CD4-positive, alpha-beta T cell treated with Interferon alpha-2 for 1 hour (primary cell): ENCODE results near the gene TRANK1.
"Not testable (repeated sequence)": the region's sequence is repeated elsewhere in the genome, so short reads cannot be mapped to it uniquely, and the experiment has no call there.

Experiments
- DNase-seq, 2 donors: peaks; one replicate each; pipeline ENCODE4 v3.0.0-alpha.2; 2020 to 2022

TRANK1 gene

GRCh38 chr3:36891097-36891496, 53.8 kb downstream of the TRANK1 start:
- DNase-seq: not testable (repeated sequence)

- no peak for DNase-seq
These were observed 54.6 kb downstream of the TRANK1 start for GRCh38 chr3:36890261-36890660.

GRCh38 chr3:36881735-36882134, 63.1 kb downstream of the TRANK1 start:
- no peak for DNase-seq

DNA sequence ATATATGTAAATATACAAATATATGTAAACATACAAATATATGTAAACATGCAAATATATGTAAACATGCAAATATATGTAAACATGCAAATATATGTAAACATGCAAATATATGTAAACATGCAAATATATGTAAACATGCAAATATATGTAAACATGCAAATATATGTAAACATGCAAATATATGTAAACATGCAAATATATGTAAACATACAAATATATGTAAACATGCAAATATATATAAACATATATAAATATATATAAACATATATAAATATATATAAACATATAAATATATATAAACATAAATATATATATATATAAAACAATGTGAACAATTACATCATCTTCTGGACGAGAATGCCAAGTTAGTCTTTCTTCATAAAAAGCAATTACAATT, 65.0 kb downstream of the TRANK1 start:
- DNase-seq: not testable (repeated sequence)

DNA sequence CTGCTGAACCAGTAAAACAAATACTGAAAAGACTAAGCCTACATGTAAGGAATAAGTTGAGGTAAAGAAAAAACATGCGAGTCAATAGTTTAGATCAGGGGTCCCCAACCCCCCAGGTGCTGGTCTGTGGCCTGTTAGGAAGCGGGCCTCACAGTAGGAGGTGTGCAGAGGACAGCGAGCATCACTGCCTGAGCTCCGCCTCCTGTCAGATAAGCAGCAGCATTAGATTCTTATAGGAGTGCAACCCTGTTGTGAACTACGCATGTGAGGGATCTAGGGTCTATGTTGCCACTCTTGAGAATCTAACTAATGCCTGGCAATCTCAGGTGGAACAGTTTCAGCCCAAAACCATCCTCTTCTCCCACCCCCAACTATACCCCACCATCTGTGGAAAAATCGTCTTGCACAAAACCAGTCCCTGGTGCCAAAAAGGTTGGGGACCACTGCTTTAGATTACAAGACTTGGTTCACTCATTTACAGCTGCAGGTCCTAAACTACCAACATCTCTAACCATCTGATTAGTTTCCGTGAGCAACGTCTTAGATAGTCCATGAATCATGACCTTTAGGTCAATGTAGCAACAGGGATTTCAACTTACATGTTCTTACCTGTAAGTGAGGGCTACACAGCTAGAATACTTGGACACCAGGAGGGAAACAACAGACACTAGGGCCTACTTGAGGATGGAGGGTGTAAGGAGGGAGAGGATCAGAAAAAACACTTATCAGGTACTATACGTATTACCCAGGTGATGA, 66.7 kb downstream of the TRANK1 start:
- no peak for DNase-seq

DNA sequence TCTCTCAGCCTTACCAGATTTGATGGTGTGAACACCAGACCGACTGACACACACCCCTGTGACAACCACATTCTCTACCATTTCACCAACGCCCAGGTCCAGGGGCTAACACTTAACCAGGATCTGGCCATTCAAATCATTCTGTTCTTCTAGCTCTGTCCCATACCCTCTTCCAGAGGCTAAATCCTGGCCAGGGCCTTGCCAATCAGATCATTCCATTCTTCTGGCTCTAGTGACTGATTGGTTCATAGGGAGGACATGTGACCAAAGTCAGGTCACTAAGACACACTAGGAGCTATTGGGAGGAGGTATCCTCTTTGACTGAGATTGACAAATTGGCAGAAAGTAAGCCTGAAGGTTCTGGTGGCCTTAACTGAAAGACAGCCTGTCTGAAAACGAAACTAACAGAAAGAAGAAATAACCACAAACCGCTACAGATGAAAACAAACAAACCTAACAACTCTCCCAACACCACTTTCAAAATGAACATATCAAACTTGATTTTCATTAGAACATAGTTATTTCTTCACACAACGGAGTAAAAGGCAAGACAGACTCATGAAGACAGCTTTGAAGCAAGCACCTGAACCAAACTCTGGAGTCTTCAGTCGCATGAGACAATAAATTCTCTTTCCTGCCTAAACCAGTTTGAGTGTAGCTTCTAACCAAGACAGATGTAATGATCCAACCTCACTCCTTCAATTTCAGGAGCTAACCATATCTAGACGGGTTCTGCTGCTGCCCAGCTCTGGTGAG, 68.5 kb downstream of the TRANK1 start:
- peak; percentile 52 to 86 for DNase-seq

GRCh38 chr3:36875397-36875796, 69.5 kb downstream of the TRANK1 start:
- DNase-seq: no peak

DNA sequence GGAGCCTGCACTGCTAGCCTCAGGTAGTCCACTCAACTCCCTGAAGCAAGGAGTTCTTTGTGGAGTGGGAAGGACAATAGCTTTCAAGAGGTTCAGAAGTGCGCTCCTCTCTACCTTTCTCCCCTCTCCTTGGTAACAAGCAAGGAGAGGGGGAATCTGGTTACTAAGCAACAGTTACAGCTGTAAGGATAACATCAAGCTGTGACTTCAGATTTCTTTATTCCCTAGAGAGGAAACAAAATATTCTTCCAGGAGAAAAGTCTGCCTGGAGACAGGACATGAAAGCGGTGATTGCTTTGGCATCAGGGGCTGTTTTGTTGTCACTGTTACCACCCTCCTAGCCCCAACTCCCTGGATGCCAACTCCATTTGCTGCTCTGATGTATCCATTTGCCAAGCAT, 70.4 kb downstream of the TRANK1 start:
- no peak for DNase-seq

DNA sequence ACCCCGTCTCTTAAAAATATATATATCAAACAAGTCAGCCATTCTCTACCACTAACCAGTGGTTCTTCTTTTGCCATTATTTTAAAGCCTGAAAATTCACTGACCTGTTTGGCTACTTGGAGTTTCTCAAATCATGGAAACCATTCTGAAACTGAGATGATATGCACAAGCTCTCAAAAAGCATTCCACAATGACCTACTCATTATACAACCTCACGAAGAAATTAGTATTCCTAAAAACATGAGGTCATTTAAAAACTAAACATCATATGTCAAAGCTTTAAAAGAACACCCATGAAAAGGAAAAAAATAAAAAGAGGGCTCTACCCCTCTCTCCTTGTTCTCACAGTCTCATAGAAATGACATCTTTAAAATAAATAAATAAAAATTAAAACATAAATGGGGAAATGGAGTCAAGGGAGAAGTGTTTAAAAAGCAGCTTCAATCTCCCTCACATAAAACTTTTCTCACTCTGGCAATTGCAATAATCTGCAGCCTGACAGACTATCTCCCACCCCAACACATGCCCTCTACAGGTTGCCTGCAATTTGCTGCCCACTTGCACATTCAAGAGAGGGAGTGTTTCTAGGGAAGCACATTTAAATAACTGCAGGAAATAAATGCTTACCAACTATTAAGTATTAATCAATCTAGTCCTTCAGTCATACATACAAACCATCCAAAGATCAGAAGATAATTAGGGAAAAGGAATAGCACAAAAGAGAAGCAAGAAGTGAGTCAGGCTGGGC, 73.3 kb downstream of the TRANK1 start:
- DNase-seq: no peak

DNA sequence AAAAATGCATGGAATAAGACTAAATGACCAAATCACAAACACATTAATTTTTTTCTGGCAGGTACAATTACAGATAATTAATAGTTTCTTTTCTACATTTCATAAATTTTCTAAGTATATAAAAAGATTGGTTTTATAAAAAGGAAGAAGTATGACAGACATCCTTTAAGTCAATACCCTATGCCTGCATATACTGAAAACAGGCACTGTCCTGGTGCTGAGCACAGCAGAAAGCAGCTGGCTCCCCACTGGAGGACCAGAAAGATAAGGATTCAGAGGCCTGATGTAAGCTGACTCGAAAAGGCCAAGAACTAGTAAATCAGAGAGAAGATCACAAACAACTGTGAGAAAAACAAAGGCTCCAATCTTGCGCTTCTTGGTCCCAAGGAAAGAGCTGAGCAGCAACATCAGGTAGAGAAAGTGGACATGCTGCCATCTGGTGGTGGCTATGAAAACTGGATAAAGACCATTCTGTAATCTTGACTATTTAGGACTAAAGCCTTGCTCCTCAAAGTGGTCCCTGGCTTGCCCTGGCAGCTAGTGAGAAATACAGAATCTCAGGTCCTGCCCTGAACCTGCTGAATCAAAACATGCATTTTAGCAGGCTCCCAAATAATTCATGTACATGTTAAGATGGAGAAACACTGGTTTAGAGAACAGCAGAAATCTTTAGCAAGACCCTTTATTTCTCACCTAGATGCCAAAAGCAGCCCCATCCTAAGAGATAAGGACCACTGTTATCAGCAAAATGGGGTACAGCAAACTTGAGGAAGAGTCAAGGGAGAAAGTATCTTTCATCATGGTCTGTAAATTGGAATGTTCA, 76.0 kb downstream of the TRANK1 start:
- DNase-seq: peak; percentile 46 to 68

- no peak for DNase-seq
These were observed 77.0 kb downstream of the TRANK1 start for GRCh38 chr3:36867810-36868209.

GRCh38 chr3:36866368-36866767, 78.5 kb downstream of the TRANK1 start:
- no peak for DNase-seq

DNA sequence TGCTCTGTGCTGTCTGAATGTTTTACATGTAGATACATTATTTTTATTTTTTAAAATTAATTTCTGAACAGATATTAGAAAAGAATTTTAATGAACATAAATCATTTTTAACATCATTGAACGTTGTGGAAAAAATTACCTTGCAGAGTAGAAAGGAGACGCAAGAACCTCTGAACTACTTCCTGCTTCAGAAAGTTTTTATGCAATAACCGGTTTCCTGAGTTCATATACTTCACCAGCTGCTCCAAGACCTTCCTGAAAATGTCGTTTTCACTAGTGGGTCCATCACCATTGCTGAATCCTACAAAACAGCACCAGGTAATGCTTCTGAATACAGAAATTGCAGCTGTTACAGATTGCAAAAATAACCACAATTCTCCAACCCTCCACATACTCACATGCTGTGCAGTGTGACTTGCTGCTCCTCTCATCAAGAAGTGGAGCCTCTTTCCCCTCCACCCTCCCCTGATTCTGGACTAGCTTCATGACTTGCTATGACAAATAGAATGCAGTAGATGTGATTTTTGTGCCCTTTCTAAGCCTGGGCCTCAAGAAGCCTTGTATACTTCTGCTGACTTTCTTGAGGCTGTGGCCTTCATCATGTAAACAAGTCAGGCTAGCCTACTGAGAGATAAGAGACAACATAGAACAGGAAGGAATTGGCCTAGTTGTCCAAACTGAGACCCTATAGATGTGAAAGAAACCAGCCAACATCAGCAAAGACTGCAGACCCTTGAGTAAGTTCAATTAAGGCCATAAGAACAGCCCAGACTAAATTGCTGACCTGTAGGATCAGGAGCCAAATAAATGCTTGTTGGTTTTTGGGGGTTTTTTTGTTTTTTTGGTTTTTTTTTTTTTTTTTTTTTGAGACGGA, 80.4 kb downstream of the TRANK1 start:
- DNase-seq: no peak

GRCh38 chr3:36862076-36862755, 82.6 kb downstream of the TRANK1 start:
- no peak for DNase-seq

GRCh38 chr3:36859494-36859893, 85.4 kb downstream of the TRANK1 start:
- no peak for DNase-seq

GRCh38 chr3:36852071-36852470, 92.8 kb downstream of the TRANK1 start:
- DNase-seq: no peak

- no peak for DNase-seq
These were observed 94.1 kb downstream of the TRANK1 start for GRCh38 chr3:36850743-36851142.

GRCh38 chr3:36846406-36846805, 98.4 kb downstream of the TRANK1 start:
- no peak for DNase-seq

- peak; percentile 24 to 57 for DNase-seq
These were observed 101.5 kb downstream of the TRANK1 start for GRCh38 chr3:36843065-36844051.

GRCh38 chr3:36842275-36842674, 102.6 kb downstream of the TRANK1 start:
- no peak for DNase-seq
